ENCODE data around the gene HDGF.

HDGF gene

GRCh38 chr1:156745881-156746280, 5.6 kb downstream of the HDGF start:
- no peak for DNase-seq

GRCh38 chr1:156744786-156745419, 6.6 kb downstream of the HDGF start:
- DNase-seq, result no peak

- no peak for DNase-seq
These were observed 7.1 kb downstream of the HDGF start for GRCh38 chr1:156744344-156744743.

GRCh38 chr1:156743367-156744302, 7.8 kb downstream of the HDGF start:
- no peak for DNase-seq

GRCh38 chr1:156742801-156743200, 8.7 kb downstream of the HDGF start:
- DNase-seq, result no peak

GRCh38 chr1:156742017-156742416, 9.5 kb downstream of the HDGF start:
- DNase-seq, result no peak

GRCh38 chr1:156741481-156741983, 9.9 kb downstream of the HDGF start:
- DNase-seq, result peak in 1 of 2 donors; percentile 33

- peak; percentile 87 to 91 for DNase-seq
These were observed 10.6 kb downstream of the HDGF start, which contains the start of gene MRPL24 for GRCh38 chr1:156740741-156741480. Gene MRPL24, minus strand, starts transcription at chr1:156741088. Its CDS starts 2,384 bp downstream, at chr1:156738704.

GRCh38 chr1:156740237-156740740, 11.2 kb downstream of the HDGF start:
- DNase-seq, result no peak

GRCh38 chr1:156738916-156739315, 12.6 kb downstream of the HDGF start:
- no peak for DNase-seq

GRCh38 chr1:156738407-156738806, 13.1 kb downstream of the HDGF start:
- DNase-seq, result no peak

GRCh38 chr1:156733989-156734584, 17.4 kb downstream of the HDGF start:
- DNase-seq, result no peak

GRCh38 chr1:156728599-156729462, 22.6 kb downstream of the HDGF start, which contains the start of gene ISG20L2:
Gene ISG20L2, minus strand, starts transcription at chr1:156728766. Its CDS starts 1,114 bp downstream, at chr1:156727652.
- DNase-seq, result peak; percentile 86 to 89

- DNase-seq, result peak; percentile 75 to 76
These were observed 23.4 kb downstream of the HDGF start, which contains the start of gene METTL25B for GRCh38 chr1:156727926-156728598. Gene METTL25B, plus strand, starts transcription at chr1:156728469. Its CDS starts 636 bp downstream, at chr1:156729105.

- DNase-seq, result no peak
These were observed 24.0 kb downstream of the HDGF start for GRCh38 chr1:156727492-156727891.

- DNase-seq, result peak; percentile 53 to 64
These were observed 24.8 kb downstream of the HDGF start for GRCh38 chr1:156726549-156727226.

- DNase-seq, result peak; percentile 77 to 79
These were observed 25.7 kb downstream of the HDGF start for GRCh38 chr1:156725683-156726280.

- DNase-seq, result no peak
These were observed 29.9 kb downstream of the HDGF start for GRCh38 chr1:156721535-156721934.

GRCh38 chr1:156721131-156721530, 30.3 kb downstream of the HDGF start:
- DNase-seq, result no peak

Measured in stimulated activated CD4-positive, alpha-beta T cell treated with anti-CD3 and anti-CD28 coated beads, Interleukin-2, amount 100 ng/mL, for 48 hours (primary cell).